Testis (tissue), 2 donors: ENCODE data around the gene TIPRL.

Source experiments
- CTCF ChIP-seq, 3 experiments: fragments of 450-650 bp in 2 of 3; fragments of 200-600 bp in 1 of 3; sonication (generic) in 1 of 3; IDR thresholded peaks; one replicate each; pipeline ENCODE4 v1.5.1; 2016 to 2019; ENCODE audit warnings: antibody characterized with exemption in 3 of 3, mild to moderate bottlenecking in 2 of 3, moderate library complexity in 1 of 3
- POLR2A ChIP-seq: fragments of 450-650 bp; IDR thresholded peaks from one replicate; pipeline ENCODE4 v1.6.1; 2017; ENCODE audit warnings: antibody characterized with exemption, mild to moderate bottlenecking, moderate library complexity

- no peak for TF ChIP-seq CTCF (IDR thresholded peaks at IDR 0.05)
- no peak for TF ChIP-seq POLR2A
These were observed 48.9 kb downstream of the TIPRL start for GRCh38 chr1:168227620-168228019.
